ENCODE measurements around the gene SLC22A25. TPM values are rescaled to one million over a fixed set of nuclear protein-coding genes. Genes with fewer than 3 reads are reported as not detected.

Gene SLC22A25
- not detected in 2 replicates for total RNA-seq
- polyA plus RNA-seq = 0.14 and 0.16 TPM in 2 replicates

DNA sequence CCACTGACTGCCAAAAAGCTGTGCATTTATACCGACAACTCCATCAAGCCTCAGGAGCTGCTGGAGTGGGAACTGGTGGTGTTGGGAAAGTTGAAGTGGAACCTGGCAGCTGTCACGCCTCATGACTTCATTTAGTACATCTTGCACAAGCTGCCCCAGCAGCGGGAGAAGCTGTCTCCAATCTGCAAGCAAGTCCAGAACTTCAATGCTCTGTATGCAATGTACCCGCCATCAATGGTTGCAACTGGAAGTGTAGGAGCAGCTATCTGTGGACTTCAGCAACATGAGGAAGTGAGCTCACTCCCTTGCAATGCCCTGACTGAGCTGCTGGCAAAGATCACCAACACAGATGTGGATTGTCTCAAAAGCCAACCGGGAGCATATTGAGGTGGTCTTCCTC is at the start of gene SLC22A25:
SLC22A25 (minus strand) TSS at position 67 of the 400 bp plus-strand sequence. CDS start 13,947 bp downstream, outside the sequence.
- no peaks in the 10 kb centered on the region for H3K9me3 ChIP-seq (ENCODE audit: low read depth)
- peak in 1 of 2 donors; percentile 16 for DNase-seq (ENCODE audit: low read depth in 1 of 2, low spot score in 1 of 2)
- no peak for TF ChIP-seq CTCF (IDR thresholded peaks at IDR 0.05; ENCODE audit: low read depth, low read length)
- H3K4me3 ChIP-seq = no peak within 1 kb of the TSS
- no peak within 1 kb of the TSS for H3K27ac ChIP-seq
- no peaks in the 10 kb centered on the region for H3K36me3 ChIP-seq
- H3K4me1 ChIP-seq (ENCODE audit: low read depth) = no peaks in the 10 kb centered on the region
- no peaks in the 10 kb centered on the region for H3K27me3 ChIP-seq

DNA sequence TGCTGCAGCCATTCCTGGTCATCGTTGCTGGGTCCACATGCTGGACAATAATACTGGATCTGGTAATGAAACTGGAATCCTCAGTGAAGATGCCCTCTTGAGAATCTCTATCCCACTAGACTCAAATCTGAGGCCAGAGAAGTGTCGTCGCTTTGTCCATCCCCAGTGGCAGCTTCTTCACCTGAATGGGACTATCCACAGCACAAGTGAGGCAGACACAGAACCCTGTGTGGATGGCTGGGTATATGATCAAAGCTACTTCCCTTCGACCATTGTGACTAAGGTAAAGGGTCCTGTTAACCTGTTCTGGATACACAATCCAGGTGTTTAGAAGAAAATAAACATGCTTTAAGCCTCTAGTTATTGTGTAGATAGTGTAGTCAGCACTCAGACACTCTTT is 46.9 kb upstream of the SLC22A25 start:
- Histone ChIP-seq H3K27ac (no peak overlapping the region), H3K4me3 (no peak overlapping the region), H3K27me3 (no peaks in the 10 kb centered on the region), H3K4me1 (ENCODE audit: low read depth) (no peaks in the 10 kb centered on the region), H3K9me3 (ENCODE audit: low read depth) (no peaks in the 10 kb centered on the region), H3K36me3 (no peaks in the 10 kb centered on the region)
- no peak for TF ChIP-seq CTCF (IDR thresholded peaks at IDR 0.05; ENCODE audit: low read depth, low read length)
- no peak for DNase-seq (ENCODE audit: low read depth in 1 of 2, low spot score in 1 of 2)

GRCh38 chr11:63289658-63290057 is 46.3 kb upstream of the SLC22A25 start:
- Histone ChIP-seq H3K9me3 (ENCODE audit: low read depth) (no peaks in the 10 kb centered on the region), H3K36me3 (no peaks in the 10 kb centered on the region), H3K27me3 (no peaks in the 10 kb centered on the region), H3K27ac (no peak overlapping the region), H3K4me3 (no peak overlapping the region), H3K4me1 (ENCODE audit: low read depth) (no peaks in the 10 kb centered on the region)
- no peak for TF ChIP-seq CTCF (IDR thresholded peaks at IDR 0.05; ENCODE audit: low read depth, low read length)
- no peak for DNase-seq (ENCODE audit: low read depth in 1 of 2, low spot score in 1 of 2)

GRCh38 chr11:63282579-63282978 is 39.2 kb upstream of the SLC22A25 start:
- no peak for TF ChIP-seq CTCF (IDR thresholded peaks at IDR 0.05; ENCODE audit: low read depth, low read length)
- no peaks in the 10 kb centered on the region for H3K27me3 ChIP-seq
- no peak for DNase-seq (ENCODE audit: low read depth in 1 of 2, low spot score in 1 of 2)
- H3K4me1 ChIP-seq (ENCODE audit: low read depth) = no peaks in the 10 kb centered on the region
- H3K36me3 ChIP-seq = no peaks in the 10 kb centered on the region
- no peak overlapping the region for H3K27ac ChIP-seq
- H3K9me3 ChIP-seq (ENCODE audit: low read depth) = no peaks in the 10 kb centered on the region
- no peak overlapping the region for H3K4me3 ChIP-seq

DNA sequence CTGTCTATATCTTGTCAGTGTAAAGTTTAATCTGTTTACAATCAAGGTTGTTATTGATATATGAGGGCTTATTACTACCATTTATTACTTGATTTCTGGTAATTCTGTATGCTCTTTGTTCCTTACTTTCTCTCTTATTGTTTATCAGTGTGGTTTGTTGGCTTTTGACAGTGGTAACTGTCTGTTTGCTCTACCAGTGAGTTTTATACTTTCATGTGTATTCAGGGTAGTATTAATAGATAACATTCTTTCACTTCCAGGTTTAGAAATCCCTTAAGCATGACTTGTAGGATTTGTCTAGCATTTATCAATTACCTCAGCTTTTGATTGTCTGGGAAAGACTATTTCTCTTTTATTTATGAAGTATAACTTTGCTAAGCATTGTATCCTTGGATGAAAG is 37.5 kb upstream of the SLC22A25 start:
- Histone ChIP-seq H3K4me3 (no peak overlapping the region), H3K36me3 (no peaks in the 10 kb centered on the region), H3K27me3 (peaks cover 4% of the 10 kb centered on the region), H3K27ac (no peak overlapping the region), H3K4me1 (ENCODE audit: low read depth) (no peaks in the 10 kb centered on the region), H3K9me3 (ENCODE audit: low read depth) (no peaks in the 10 kb centered on the region)
- DNase-seq (ENCODE audit: low read depth in 1 of 2, low spot score in 1 of 2) = no peak
- TF ChIP-seq CTCF (IDR thresholded peaks at IDR 0.05; ENCODE audit: low read depth, low read length) = no peak
